Parathyroid adenoma (tissue), 2 donors: ENCODE measurements around the gene GLYR1.
"Not testable (repeated sequence)": the region's sequence is repeated elsewhere in the genome, so short reads cannot be mapped to it uniquely, and the experiment has no call there.

Source experiments
- H2AFZ ChIP-seq: fragments of 300-600 bp; sonication (generic); one replicate; pipeline ENCODE4 v1.7.0; 2017; ENCODE audit warnings: antibody characterized with exemption, mild to moderate bottlenecking
- H3K27ac ChIP-seq: fragments of 300-600 bp; sonication (generic); one replicate; pipeline ENCODE4 v1.7.0; 2017
- H3K27me3 ChIP-seq: fragments of 300-600 bp; sonication (generic); one replicate; pipeline ENCODE4 v1.7.0; 2017; ENCODE audit warnings: low read length; ENCODE audit not compliant: control insufficient read depth, insufficient read depth
- H3K36me3 ChIP-seq: fragments of 300-600 bp; sonication (generic); one replicate; pipeline ENCODE4 v1.7.0; 2017; ENCODE audit warnings: low read length; ENCODE audit not compliant: control insufficient read depth, insufficient read depth
- H3K4me1 ChIP-seq: fragments of 300-600 bp; sonication (generic); one replicate; pipeline ENCODE4 v1.7.0; 2017; ENCODE audit warnings: control low read depth
- H3K4me2 ChIP-seq: fragments of 300-600 bp; sonication (generic); one replicate; pipeline ENCODE4 v1.7.0; 2017; ENCODE audit warnings: low read length
- H3K4me3 ChIP-seq: fragments of 300-600 bp; sonication (generic); one replicate; pipeline ENCODE4 v1.7.0; 2017; ENCODE audit warnings: low read depth, low read length
- H3K79me2 ChIP-seq: fragments of 300-600 bp; sonication (generic); one replicate; pipeline ENCODE4 v1.7.0; 2017; ENCODE audit warnings: control low read depth
- H3K9ac ChIP-seq: fragments of 300-600 bp; sonication (generic); one replicate; pipeline ENCODE4 v1.7.0; 2017; ENCODE audit warnings: mild to moderate bottlenecking
- H3K9me3 ChIP-seq: fragments of 300-600 bp; sonication (generic); one replicate; pipeline ENCODE4 v1.7.0; 2017; ENCODE audit warnings: low read length; ENCODE audit not compliant: control insufficient read depth
- TF ChIP-seq, protein P1 (sequence below): fragments of 300-600 bp; sonication (generic); IDR thresholded peaks from one replicate; pipeline ENCODE4 v1.7.0; 2017; ENCODE audit warnings: antibody characterized with exemption, mild to moderate bottlenecking
- donor health status: primary hyperparathyroidism.

GLYR1 gene

DNA sequence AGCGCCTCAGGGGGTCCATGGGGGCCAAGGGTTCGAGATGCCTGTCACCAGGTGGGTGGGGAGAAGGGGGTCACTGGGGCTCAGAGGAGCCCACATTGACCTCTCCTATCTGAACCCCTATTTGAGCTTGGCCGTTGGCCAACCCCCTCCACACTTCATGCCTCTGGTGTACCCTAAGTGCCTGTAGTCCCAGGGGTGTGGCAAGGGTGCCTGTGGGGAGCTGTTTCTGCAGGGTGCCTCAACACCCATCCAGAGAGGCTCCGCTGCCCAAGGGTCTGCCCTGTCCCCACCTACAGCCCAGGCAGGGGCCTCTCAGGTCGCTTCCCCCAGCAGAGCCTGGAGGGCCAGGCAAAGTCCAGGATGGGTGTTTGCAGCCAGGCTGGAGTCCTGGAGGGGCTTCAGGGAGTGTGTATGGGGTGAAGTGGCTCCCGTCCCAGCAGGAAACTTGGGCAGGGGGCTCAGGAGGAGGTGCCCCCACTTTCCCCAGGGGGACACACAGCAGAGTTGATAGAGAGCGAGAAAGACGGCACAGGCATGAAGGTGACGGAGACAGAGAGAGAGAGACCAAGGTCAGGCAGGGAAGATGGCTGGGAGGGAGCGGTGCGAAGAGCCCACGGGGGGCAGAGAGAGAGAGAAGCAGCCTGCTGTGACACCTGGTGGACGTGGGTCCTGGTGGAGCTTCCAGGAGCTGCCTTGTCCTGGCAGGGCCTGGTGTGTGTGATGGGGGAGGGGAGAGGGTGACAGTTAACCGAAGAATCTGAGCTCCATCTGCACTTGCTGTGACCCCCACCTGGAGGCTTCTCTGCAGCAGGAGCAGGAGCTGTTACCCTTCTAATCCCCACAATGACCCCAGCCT lies 59.2 kb downstream of the GLYR1 start, which contains the start of gene SEPTIN12:
Gene SEPTIN12, minus strand, starts transcription at position 719 of the 856 bp plus-strand sequence. Its CDS starts 700 bp downstream, at position 19.
- no peaks in the 10 kb centered on the region for H3K9me3 ChIP-seq
- no peaks in the 10 kb centered on the region for H3K27me3 ChIP-seq
- H3K4me2 ChIP-seq = no peak within 1 kb of the TSS
- no peaks in the 10 kb centered on the region for H3K4me1 ChIP-seq
- H3K9ac ChIP-seq = no peak within 1 kb of the TSS
- H3K79me2 ChIP-seq = no peaks in the 10 kb centered on the region
- TF ChIP-seq, protein P1, sequence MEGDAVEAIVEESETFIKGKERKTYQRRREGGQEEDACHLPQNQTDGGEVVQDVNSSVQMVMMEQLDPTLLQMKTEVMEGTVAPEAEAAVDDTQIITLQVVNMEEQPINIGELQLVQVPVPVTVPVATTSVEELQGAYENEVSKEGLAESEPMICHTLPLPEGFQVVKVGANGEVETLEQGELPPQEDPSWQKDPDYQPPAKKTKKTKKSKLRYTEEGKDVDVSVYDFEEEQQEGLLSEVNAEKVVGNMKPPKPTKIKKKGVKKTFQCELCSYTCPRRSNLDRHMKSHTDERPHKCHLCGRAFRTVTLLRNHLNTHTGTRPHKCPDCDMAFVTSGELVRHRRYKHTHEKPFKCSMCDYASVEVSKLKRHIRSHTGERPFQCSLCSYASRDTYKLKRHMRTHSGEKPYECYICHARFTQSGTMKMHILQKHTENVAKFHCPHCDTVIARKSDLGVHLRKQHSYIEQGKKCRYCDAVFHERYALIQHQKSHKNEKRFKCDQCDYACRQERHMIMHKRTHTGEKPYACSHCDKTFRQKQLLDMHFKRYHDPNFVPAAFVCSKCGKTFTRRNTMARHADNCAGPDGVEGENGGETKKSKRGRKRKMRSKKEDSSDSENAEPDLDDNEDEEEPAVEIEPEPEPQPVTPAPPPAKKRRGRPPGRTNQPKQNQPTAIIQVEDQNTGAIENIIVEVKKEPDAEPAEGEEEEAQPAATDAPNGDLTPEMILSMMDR = no peak
- no peaks in the 10 kb centered on the region for H3K36me3 ChIP-seq
- H3K27ac ChIP-seq = no peak within 1 kb of the TSS
- H2AFZ ChIP-seq = no peak within 1 kb of the TSS
- no peak within 1 kb of the TSS for H3K4me3 ChIP-seq

DNA sequence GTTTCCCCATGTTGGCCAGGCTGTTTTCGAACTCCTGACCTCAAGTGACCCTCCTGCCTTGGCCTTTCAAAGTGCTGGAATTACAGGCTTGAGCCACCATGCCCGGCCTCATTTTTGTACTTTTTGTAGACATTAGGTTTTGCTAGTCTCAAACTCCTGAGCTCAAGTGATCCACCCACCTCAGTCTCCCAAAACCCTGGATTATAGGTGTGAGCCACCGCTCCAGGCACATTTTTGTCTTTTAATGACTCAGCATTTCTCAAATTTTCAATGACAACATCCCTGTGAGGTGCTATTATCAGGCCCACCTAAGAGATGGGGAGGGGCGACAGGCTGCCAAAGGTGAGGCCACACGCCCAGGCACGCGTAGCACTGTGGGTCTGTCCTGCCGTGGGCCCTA lies 60.0 kb downstream of the GLYR1 start:
- no peaks in the 10 kb centered on the region for H3K36me3 ChIP-seq
- no peaks in the 10 kb centered on the region for H3K4me1 ChIP-seq

DNA sequence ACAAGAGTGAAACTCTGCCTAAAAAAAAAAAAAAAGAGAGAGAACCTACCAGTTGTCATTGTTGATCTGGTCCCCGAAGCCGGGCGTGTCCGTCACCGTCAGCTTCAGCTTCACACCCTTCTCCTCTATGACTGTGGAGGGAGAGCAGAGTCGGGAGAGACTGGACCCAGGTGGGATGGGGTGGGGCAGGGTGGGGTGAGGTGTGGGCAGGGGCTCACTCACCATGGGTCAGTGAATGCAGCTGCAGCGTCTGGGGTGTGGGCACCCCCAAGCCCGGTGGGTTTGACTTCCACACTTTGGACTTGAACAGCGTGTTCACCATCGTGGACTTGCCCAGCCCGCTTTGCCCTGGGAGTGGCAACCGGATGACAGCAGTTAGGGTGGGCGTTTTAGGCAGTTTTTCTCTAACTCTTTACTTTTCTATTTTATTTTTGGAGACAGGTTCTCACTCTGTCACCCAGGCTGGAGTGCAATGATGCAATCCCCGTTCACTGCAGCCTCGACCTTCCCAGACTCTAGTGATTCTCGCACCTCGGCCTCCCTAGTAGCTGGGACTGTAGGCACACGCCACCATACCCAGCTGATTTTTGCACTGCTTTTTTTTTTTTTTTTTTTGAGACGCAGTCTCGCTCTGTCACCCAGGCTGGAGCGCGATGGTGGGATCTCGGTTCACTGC lies 61.2 kb downstream of the GLYR1 start:
- H3K4me1 ChIP-seq = no peaks in the 10 kb centered on the region
- no peaks in the 10 kb centered on the region for H3K79me2 ChIP-seq
- no peak overlapping the region for H2AFZ ChIP-seq
- H3K27ac ChIP-seq = no peak overlapping the region
- H3K4me3 ChIP-seq = no peak overlapping the region
- no peak overlapping the region for H3K4me2 ChIP-seq
- H3K9me3 ChIP-seq = no peaks in the 10 kb centered on the region
- H3K36me3 ChIP-seq = no peaks in the 10 kb centered on the region
- TF ChIP-seq, protein P1 = no peak
- no peaks in the 10 kb centered on the region for H3K27me3 ChIP-seq
- no peak overlapping the region for H3K9ac ChIP-seq

More for the DNA sequence above, 60.0 kb downstream of the GLYR1 start:
- H2AFZ ChIP-seq = no peak overlapping the region
- no peak overlapping the region for H3K4me2 ChIP-seq
- no peaks in the 10 kb centered on the region for H3K27me3 ChIP-seq
- no peak overlapping the region for H3K27ac ChIP-seq
- H3K9ac ChIP-seq = no peak overlapping the region
- H3K4me3 ChIP-seq = no peak overlapping the region
- TF ChIP-seq, protein P1 = no peak
- no peaks in the 10 kb centered on the region for H3K9me3 ChIP-seq
- H3K79me2 ChIP-seq = no peaks in the 10 kb centered on the region

DNA sequence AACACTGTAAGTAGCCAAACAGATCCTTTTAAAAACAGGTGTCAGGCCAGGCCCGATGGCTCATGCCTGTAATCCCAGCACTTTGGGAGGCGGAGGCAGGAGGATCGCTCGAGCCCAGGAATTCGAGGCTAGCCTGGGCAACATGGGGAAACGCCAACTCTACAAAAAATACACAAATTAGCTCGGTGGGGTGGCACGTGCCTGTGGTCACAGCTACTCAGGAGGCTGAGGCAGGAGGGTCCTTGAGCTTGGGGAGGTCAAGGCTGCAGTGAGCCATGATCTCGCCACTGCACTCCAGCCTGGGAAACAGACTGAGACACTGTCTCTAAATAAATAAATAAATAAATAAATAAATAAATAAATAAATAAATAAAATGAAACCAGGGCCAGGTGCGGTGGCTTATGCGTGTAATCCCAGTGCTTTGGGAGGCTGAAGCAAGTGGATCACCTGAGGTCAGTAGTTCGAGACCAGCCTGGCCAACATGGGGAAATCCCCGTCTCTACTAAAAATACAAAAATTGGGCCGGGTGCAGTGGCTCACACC lies 62.6 kb downstream of the GLYR1 start:
- H3K4me3 ChIP-seq, H3K27ac ChIP-seq, H3K4me2 ChIP-seq, H2AFZ ChIP-seq, H3K9ac ChIP-seq, H3K27me3 ChIP-seq, H3K79me2 ChIP-seq, H3K9me3 ChIP-seq, H3K36me3 ChIP-seq, H3K4me1 ChIP-seq: not testable (repeated sequence)

DNA sequence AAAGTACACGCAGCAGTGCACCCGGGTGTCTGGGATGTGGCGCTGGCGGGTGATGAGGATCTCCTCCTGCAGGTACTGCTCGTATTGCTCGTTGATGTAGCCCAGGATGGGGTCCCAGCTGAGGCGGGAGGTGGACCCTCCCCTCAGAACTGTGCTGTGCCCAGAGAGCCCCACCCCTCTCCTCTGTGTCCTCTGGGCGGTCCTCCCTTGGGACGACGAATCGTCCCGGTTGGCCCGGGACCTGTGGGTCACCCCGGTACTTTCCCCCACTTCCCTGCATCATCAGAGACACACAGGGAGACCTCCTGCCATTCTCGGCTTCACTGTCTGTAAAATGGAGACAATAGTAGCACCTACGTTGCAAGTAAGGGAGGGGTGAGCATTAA lies 63.1 kb downstream of the GLYR1 start:
- Histone ChIP-seq H3K4me3 (no peak overlapping the region), H3K27ac (no peak overlapping the region), H3K9me3 (no peaks in the 10 kb centered on the region), H2AFZ (no peak overlapping the region), H3K79me2 (no peaks in the 10 kb centered on the region), H3K9ac (no peak overlapping the region), H3K36me3 (no peaks in the 10 kb centered on the region), H3K4me2 (no peak overlapping the region), H3K4me1 (no peaks in the 10 kb centered on the region), H3K27me3 (no peaks in the 10 kb centered on the region)
- TF ChIP-seq, protein P1 = no peak
